WTC11 (cell line): ENCODE measurements around the gene C2orf92. TPM values are rescaled to one million over a fixed set of nuclear protein-coding genes. Genes with fewer than 3 reads are reported as not detected.

Source experiments
- ATAC-seq: fragments of 200-7000 bp; cut with Tn5 transposase; 2 replicates; pipeline ENCODE4 v1.10.0; 2021; ENCODE audit warnings: mild to moderate bottlenecking, moderate library complexity
- CTCF ChIA-PET: fragments of 300-600 bp; sonication (Branson Sonifier 250); formaldehyde crosslinking; loops from one replicate; lab custom pipeline; 2021; ENCODE audit warnings: antibody characterized with exemption; lab: Charles Lee
- POLR2A ChIA-PET: fragments of 350-600 bp; sonication (Branson Sonifier 250); formaldehyde crosslinking; loops from one replicate; lab custom pipeline; 2021; ENCODE audit warnings: antibody characterized with exemption; lab: Charles Lee
- DNase-seq: peaks from one replicate; pipeline ENCODE4 v3.0.0; 2021; ENCODE audit warnings: low spot score
- H3K27ac Mint-ChIP-seq: 2 replicates; pipeline ENCODE4 v1.8.0; 2021; ENCODE audit warnings: mixed read lengths
- H3K27me3 Mint-ChIP-seq: 2 replicates; pipeline ENCODE4 v1.8.0; 2021; ENCODE audit warnings: low read depth, mild to moderate bottlenecking, moderate library complexity, mixed read lengths
- H3K36me3 Mint-ChIP-seq: 2 replicates; pipeline ENCODE4 v1.8.0; 2021; ENCODE audit warnings: mixed read lengths
- H3K4me1 Mint-ChIP-seq: 2 replicates; pipeline ENCODE4 v1.8.0; 2022; ENCODE audit warnings: mixed read lengths
- H3K4me3 Mint-ChIP-seq: 2 replicates; pipeline ENCODE4 v1.8.0; 2021; ENCODE audit warnings: mild to moderate bottlenecking, moderate library complexity, mixed read lengths
- H3K9me3 Mint-ChIP-seq: 2 replicates; pipeline ENCODE4 v1.8.0; 2021; ENCODE audit warnings: mixed read lengths
- GABPB1 ChIP-seq: sonication (generic); formaldehyde crosslinking; IDR thresholded peaks from 2 replicates; pipeline ENCODE4 v1.8.1; 2023; ENCODE audit warnings: mild to moderate bottlenecking, missing genetic modification reagents
- HMGA2 ChIP-seq: fragments of 250-450 bp; sonication (Bioruptor Pico); IDR thresholded peaks from 2 replicates; pipeline ENCODE4 v1.4.0; 2021; ENCODE audit warnings: mild to moderate bottlenecking, moderate library complexity
- KAT7 ChIP-seq: sonication (generic); formaldehyde crosslinking; IDR thresholded peaks from 2 replicates; pipeline ENCODE4 v1.8.1; 2023; ENCODE audit warnings: missing genetic modification reagents, mild to moderate bottlenecking, borderline replicate concordance
- MXD4 ChIP-seq: fragments of 250-450 bp; sonication (Bioruptor Pico); IDR thresholded peaks from 2 replicates; pipeline ENCODE4 v1.8.0; 2021; ENCODE audit warnings: mild to moderate bottlenecking, moderate library complexity, borderline replicate concordance
- MYBL2 ChIP-seq: sonication (generic); formaldehyde crosslinking; IDR thresholded peaks from 2 replicates; pipeline ENCODE4 v1.8.1; 2023; ENCODE audit warnings: mild to moderate bottlenecking, moderate library complexity, missing genetic modification reagents
- NR3C1 ChIP-seq: sonication (generic); formaldehyde crosslinking; conservative IDR thresholded peaks from 2 replicates; pipeline ENCODE4 v1.8.1; 2023; ENCODE audit warnings: low read depth, mild to moderate bottlenecking, missing genetic modification reagents
- SP1 ChIP-seq: sonication (generic); formaldehyde crosslinking; conservative IDR thresholded peaks from 2 replicates; pipeline ENCODE4 v1.8.1; 2022; ENCODE audit warnings: missing genetic modification reagents
- ZNF219 ChIP-seq: sonication (generic); formaldehyde crosslinking; IDR thresholded peaks from 2 replicates; pipeline ENCODE4 v1.8.0; 2023; ENCODE audit warnings: missing genetic modification reagents, mild to moderate bottlenecking, borderline replicate concordance
- ZNF232 ChIP-seq: sonication (generic); formaldehyde crosslinking; IDR thresholded peaks from 2 replicates; pipeline ENCODE4 v1.8.0; 2022; ENCODE audit warnings: mild to moderate bottlenecking, missing genetic modification reagents
- ZNF396 ChIP-seq: fragments of 250-450 bp; sonication (Bioruptor Pico); IDR thresholded peaks from 2 replicates; pipeline ENCODE4 v1.8.0; 2021; ENCODE audit warnings: mild to moderate bottlenecking, moderate library complexity, borderline replicate concordance
- ZNF671 ChIP-seq: fragments of 250-450 bp; sonication (Bioruptor Pico); IDR thresholded peaks from 2 replicates; pipeline ENCODE4 v1.8.0; 2021; ENCODE audit warnings: mild to moderate bottlenecking
- total RNA-seq: library from RNA; stranded (reverse); gene quantifications from 3 replicates; pipeline ENCODE4 v1.2.3, GENCODE V29; 2021
- TF ChIP-seq, protein P1 (sequence below): sonication (generic); formaldehyde crosslinking; IDR thresholded peaks from 2 replicates; pipeline ENCODE4 v1.8.0; 2023; ENCODE audit warnings: missing genetic modification reagents, mild to moderate bottlenecking, borderline replicate concordance
- TF ChIP-seq, protein P2 (sequence below): fragments of 250-450 bp; sonication (Bioruptor Pico); IDR thresholded peaks from 2 replicates; pipeline ENCODE4 v1.9.0; 2021; ENCODE audit warnings: mild to moderate bottlenecking
- TF ChIP-seq, protein P3 (sequence below): sonication (generic); formaldehyde crosslinking; IDR thresholded peaks from 2 replicates; pipeline ENCODE4 v1.8.0; 2023; ENCODE audit warnings: mild to moderate bottlenecking, missing genetic modification reagents
- TF ChIP-seq, protein P4 (sequence below): sonication (generic); formaldehyde crosslinking; IDR thresholded peaks from 2 replicates; pipeline ENCODE4 v1.8.1; 2023; ENCODE audit warnings: mild to moderate bottlenecking, missing genetic modification reagents, moderate library complexity
- TF ChIP-seq, protein P5 (sequence below): sonication (generic); formaldehyde crosslinking; IDR thresholded peaks from 2 replicates; pipeline ENCODE4 v1.8.1; 2023; ENCODE audit warnings: mild to moderate bottlenecking, missing genetic modification reagents, borderline replicate concordance
- TF ChIP-seq, protein P6 (sequence below): sonication (generic); formaldehyde crosslinking; IDR thresholded peaks from 2 replicates; pipeline ENCODE4 v1.8.1; 2023; ENCODE audit warnings: mild to moderate bottlenecking, missing genetic modification reagents

Gene C2orf92
- total RNA-seq, 1 experiment from 2014 or later: 5.2 TPM

DNA sequence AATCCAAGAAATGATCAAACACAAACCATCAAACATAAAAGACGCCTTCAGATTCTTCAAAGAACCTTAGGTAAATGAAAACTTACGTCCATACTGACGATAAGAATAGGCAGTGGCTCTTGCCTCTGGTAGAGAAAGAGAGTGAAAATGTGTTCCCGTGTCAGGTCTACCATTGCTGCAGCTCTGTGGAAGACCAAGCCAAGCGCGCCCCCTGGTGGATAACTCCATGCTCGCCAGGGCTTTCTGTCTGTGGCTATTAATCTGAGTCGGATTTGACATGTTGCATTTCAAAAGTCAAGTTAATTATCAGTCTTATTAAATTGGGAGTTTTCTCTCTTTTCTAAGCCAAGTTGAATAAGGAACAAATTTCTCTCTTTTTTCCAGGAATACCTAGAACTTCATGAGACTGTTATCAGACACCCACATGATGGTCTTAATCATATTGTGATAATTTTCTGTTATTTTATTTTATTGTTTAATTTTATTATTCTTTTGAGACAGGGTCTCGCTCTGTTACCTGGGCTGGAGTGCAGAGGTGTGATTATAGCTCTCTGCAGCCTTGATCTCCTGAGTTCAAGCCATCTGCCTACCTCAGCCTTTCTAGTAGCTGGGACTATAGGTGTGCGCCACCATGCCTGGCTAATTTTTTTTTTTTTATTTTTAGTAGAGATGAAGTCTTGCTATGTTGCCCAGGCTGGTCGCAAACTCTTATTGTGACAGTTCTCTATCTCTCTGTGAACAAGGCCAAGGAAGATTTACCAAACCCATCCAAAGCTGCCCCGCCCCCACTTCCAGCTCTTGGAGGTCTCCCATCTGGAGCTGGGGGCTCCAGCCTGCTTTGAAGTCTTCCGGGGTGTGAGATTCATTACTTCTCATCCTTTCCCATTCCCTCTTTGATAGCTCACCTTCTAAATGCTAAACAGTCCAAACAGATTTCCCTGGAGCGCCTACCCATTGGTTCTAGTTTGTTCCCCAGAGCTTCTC lies 28.0 kb downstream of the C2orf92 start (continued):
- no peak for TF ChIP-seq GABPB1 (CRISPR knock-in tag)

DNA sequence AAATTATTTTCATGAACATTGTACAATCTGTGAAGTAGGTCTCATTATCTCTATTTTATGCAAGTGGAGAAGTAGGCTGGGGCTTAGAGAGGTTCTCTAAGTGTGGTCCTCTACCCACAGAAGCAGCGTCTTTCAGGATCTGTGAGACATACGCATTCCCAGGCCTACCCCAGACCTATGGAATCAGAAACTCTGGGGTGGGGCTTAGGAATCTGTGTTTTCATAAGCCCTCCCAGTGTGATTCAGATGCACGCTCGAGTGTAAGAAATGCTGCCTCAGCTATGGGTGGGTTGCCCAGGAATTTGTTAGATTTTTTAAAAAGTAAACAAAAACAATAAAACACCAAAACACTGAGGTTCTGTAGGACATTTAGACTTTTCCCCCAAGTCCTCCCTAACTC lies 29.0 kb downstream of the C2orf92 start:
- no peaks in the 10 kb centered on the region for H3K36me3 Mint-ChIP-seq
- POLR2A ChIA-PET: interaction anchor here (1.2 kb wide), 1 partner anchor 35 kb away, joined by 4 read pairs; the partner anchor contains the start of gene ACTR1B
- no peak for ATAC-seq
- CTCF ChIA-PET: interaction anchor here (0.9 to 7.3 kb wide), 7 partner anchors 13 to 108 kb away, joined by 8 to 138 read pairs (median 67); partner anchors contain the start of genes ACTR1B, ANKRD36B, COX5B and ZAP70
- peaks cover 24% of the 10 kb centered on the region for H3K4me1 Mint-ChIP-seq
- peaks cover 6% of the 10 kb centered on the region; the same call in 1 of the 2 replicates for H3K27me3 Mint-ChIP-seq
- H3K9me3 Mint-ChIP-seq: no peaks in the 10 kb centered on the region
- H3K4me3 Mint-ChIP-seq: no peak overlapping the region
- DNase-seq: no peak
- no peak overlapping the region for H3K27ac Mint-ChIP-seq
- TF ChIP-seq, protein P1, sequence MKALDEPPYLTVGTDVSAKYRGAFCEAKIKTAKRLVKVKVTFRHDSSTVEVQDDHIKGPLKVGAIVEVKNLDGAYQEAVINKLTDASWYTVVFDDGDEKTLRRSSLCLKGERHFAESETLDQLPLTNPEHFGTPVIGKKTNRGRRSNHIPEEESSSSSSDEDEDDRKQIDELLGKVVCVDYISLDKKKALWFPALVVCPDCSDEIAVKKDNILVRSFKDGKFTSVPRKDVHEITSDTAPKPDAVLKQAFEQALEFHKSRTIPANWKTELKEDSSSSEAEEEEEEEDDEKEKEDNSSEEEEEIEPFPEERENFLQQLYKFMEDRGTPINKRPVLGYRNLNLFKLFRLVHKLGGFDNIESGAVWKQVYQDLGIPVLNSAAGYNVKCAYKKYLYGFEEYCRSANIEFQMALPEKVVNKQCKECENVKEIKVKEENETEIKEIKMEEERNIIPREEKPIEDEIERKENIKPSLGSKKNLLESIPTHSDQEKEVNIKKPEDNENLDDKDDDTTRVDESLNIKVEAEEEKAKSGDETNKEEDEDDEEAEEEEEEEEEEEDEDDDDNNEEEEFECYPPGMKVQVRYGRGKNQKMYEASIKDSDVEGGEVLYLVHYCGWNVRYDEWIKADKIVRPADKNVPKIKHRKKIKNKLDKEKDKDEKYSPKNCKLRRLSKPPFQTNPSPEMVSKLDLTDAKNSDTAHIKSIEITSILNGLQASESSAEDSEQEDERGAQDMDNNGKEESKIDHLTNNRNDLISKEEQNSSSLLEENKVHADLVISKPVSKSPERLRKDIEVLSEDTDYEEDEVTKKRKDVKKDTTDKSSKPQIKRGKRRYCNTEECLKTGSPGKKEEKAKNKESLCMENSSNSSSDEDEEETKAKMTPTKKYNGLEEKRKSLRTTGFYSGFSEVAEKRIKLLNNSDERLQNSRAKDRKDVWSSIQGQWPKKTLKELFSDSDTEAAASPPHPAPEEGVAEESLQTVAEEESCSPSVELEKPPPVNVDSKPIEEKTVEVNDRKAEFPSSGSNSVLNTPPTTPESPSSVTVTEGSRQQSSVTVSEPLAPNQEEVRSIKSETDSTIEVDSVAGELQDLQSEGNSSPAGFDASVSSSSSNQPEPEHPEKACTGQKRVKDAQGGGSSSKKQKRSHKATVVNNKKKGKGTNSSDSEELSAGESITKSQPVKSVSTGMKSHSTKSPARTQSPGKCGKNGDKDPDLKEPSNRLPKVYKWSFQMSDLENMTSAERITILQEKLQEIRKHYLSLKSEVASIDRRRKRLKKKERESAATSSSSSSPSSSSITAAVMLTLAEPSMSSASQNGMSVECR (CRISPR knock-in tag): no peak
- TF ChIP-seq, protein P2, sequence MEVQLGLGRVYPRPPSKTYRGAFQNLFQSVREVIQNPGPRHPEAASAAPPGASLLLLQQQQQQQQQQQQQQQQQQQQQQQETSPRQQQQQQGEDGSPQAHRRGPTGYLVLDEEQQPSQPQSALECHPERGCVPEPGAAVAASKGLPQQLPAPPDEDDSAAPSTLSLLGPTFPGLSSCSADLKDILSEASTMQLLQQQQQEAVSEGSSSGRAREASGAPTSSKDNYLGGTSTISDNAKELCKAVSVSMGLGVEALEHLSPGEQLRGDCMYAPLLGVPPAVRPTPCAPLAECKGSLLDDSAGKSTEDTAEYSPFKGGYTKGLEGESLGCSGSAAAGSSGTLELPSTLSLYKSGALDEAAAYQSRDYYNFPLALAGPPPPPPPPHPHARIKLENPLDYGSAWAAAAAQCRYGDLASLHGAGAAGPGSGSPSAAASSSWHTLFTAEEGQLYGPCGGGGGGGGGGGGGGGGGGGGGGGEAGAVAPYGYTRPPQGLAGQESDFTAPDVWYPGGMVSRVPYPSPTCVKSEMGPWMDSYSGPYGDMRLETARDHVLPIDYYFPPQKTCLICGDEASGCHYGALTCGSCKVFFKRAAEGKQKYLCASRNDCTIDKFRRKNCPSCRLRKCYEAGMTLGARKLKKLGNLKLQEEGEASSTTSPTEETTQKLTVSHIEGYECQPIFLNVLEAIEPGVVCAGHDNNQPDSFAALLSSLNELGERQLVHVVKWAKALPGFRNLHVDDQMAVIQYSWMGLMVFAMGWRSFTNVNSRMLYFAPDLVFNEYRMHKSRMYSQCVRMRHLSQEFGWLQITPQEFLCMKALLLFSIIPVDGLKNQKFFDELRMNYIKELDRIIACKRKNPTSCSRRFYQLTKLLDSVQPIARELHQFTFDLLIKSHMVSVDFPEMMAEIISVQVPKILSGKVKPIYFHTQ (CRISPR knock-in tag): no peak
- TF ChIP-seq ZNF671 (CRISPR knock-in tag): no peak
- no peak for TF ChIP-seq ZNF396
- TF ChIP-seq ZNF219 (CRISPR knock-in tag): no peak
- no peak for TF ChIP-seq MYBL2 (CRISPR knock-in tag)
- TF ChIP-seq ZNF232 (CRISPR knock-in tag): no peak
- TF ChIP-seq, protein P3, sequence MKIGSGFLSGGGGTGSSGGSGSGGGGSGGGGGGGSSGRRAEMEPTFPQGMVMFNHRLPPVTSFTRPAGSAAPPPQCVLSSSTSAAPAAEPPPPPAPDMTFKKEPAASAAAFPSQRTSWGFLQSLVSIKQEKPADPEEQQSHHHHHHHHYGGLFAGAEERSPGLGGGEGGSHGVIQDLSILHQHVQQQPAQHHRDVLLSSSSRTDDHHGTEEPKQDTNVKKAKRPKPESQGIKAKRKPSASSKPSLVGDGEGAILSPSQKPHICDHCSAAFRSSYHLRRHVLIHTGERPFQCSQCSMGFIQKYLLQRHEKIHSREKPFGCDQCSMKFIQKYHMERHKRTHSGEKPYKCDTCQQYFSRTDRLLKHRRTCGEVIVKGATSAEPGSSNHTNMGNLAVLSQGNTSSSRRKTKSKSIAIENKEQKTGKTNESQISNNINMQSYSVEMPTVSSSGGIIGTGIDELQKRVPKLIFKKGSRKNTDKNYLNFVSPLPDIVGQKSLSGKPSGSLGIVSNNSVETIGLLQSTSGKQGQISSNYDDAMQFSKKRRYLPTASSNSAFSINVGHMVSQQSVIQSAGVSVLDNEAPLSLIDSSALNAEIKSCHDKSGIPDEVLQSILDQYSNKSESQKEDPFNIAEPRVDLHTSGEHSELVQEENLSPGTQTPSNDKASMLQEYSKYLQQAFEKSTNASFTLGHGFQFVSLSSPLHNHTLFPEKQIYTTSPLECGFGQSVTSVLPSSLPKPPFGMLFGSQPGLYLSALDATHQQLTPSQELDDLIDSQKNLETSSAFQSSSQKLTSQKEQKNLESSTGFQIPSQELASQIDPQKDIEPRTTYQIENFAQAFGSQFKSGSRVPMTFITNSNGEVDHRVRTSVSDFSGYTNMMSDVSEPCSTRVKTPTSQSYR: no peak
- no peak for TF ChIP-seq MXD4 (CRISPR knock-in tag)
- TF ChIP-seq, protein P4, sequence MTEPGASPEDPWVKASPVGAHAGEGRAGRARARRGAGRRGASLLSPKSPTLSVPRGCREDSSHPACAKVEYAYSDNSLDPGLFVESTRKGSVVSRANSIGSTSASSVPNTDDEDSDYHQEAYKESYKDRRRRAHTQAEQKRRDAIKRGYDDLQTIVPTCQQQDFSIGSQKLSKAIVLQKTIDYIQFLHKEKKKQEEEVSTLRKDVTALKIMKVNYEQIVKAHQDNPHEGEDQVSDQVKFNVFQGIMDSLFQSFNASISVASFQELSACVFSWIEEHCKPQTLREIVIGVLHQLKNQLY (CRISPR knock-in tag): no peak
- TF ChIP-seq SP1 (CRISPR knock-in tag): no peak
- no peak for TF ChIP-seq HMGA2 (CRISPR knock-in tag)
- no peak for TF ChIP-seq NR3C1 (CRISPR knock-in tag)
- TF ChIP-seq, protein P5, sequence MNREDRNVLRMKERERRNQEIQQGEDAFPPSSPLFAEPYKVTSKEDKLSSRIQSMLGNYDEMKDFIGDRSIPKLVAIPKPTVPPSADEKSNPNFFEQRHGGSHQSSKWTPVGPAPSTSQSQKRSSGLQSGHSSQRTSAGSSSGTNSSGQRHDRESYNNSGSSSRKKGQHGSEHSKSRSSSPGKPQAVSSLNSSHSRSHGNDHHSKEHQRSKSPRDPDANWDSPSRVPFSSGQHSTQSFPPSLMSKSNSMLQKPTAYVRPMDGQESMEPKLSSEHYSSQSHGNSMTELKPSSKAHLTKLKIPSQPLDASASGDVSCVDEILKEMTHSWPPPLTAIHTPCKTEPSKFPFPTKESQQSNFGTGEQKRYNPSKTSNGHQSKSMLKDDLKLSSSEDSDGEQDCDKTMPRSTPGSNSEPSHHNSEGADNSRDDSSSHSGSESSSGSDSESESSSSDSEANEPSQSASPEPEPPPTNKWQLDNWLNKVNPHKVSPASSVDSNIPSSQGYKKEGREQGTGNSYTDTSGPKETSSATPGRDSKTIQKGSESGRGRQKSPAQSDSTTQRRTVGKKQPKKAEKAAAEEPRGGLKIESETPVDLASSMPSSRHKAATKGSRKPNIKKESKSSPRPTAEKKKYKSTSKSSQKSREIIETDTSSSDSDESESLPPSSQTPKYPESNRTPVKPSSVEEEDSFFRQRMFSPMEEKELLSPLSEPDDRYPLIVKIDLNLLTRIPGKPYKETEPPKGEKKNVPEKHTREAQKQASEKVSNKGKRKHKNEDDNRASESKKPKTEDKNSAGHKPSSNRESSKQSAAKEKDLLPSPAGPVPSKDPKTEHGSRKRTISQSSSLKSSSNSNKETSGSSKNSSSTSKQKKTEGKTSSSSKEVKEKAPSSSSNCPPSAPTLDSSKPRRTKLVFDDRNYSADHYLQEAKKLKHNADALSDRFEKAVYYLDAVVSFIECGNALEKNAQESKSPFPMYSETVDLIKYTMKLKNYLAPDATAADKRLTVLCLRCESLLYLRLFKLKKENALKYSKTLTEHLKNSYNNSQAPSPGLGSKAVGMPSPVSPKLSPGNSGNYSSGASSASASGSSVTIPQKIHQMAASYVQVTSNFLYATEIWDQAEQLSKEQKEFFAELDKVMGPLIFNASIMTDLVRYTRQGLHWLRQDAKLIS (CRISPR knock-in tag): no peak
- TF ChIP-seq, protein P6, sequence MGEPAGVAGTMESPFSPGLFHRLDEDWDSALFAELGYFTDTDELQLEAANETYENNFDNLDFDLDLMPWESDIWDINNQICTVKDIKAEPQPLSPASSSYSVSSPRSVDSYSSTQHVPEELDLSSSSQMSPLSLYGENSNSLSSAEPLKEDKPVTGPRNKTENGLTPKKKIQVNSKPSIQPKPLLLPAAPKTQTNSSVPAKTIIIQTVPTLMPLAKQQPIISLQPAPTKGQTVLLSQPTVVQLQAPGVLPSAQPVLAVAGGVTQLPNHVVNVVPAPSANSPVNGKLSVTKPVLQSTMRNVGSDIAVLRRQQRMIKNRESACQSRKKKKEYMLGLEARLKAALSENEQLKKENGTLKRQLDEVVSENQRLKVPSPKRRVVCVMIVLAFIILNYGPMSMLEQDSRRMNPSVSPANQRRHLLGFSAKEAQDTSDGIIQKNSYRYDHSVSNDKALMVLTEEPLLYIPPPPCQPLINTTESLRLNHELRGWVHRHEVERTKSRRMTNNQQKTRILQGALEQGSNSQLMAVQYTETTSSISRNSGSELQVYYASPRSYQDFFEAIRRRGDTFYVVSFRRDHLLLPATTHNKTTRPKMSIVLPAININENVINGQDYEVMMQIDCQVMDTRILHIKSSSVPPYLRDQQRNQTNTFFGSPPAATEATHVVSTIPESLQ (CRISPR knock-in tag): no peak
- TF ChIP-seq KAT7 (CRISPR knock-in tag): no peak
